PC-9 (cell line): ENCODE results near the gene TMPRSS2. TPM values are rescaled to one million over a fixed set of nuclear protein-coding genes. Genes with fewer than 3 reads are reported as not detected.

Experiments used
- BruUV-seq: library from RNA; stranded (reverse); fragments of 400-500 nt; replicated peaks from 2 replicates; lab custom pipeline; 2021; lab: Mats Ljungman, UMichigan
- CTCF ChIA-PET: fragments of 300-600 bp; sonication (Branson Sonifier 250); formaldehyde crosslinking; loops from one replicate; lab custom pipeline; 2022; ENCODE audit warnings: antibody characterized with exemption; lab: Charles Lee
- POLR2A ChIA-PET: fragments of 300-600 bp; sonication (Branson Sonifier 250); formaldehyde crosslinking; loops from one replicate; lab custom pipeline; 2022; ENCODE audit warnings: antibody characterized with exemption; ENCODE audit not compliant: unreplicated experiment; lab: Charles Lee
- DNase-seq, 2 experiments: peaks; one replicate each; pipeline versions ENCODE4 v3.0.0 to v3.0.0-alpha.2; 2015 to 2022; ENCODE audit warnings: mixed read lengths in 1 of 2
- H2AFZ ChIP-seq: fragments of 200-600 bp; sonication (generic); 2 replicates; pipeline ENCODE4 v1.8.1; 2017; ENCODE audit warnings: antibody characterized with exemption
- H3F3A ChIP-seq: fragments of 200-600 bp; sonication (generic); 2 replicates; pipeline ENCODE4 v1.8.1; 2017; ENCODE audit warnings: antibody characterized with exemption, mild to moderate bottlenecking, low read depth; ENCODE audit not compliant: insufficient read depth
- H3K27ac ChIP-seq: fragments of 200-600 bp; sonication (generic); 2 replicates; pipeline ENCODE4 v1.6.1; 2016; ENCODE audit warnings: mixed run types
- H3K27me3 ChIP-seq: fragments of 200-600 bp; sonication (generic); 2 replicates; pipeline ENCODE4 v1.6.1; 2016; ENCODE audit warnings: low read depth, mixed run types; ENCODE audit not compliant: insufficient read depth
- H3K36me3 ChIP-seq: fragments of 200-600 bp; sonication (generic); 2 replicates; pipeline ENCODE4 v1.6.1; 2016; ENCODE audit warnings: low read depth, mixed run types
- H3K4me1 ChIP-seq: fragments of 200-600 bp; sonication (generic); replicated peaks from 2 replicates; pipeline ENCODE4 v1.6.1; 2016; ENCODE audit warnings: mixed run types; ENCODE audit not compliant: insufficient read depth
- H3K4me2 ChIP-seq: fragments of 200-600 bp; sonication (generic); 2 replicates; pipeline ENCODE4 v1.6.1; 2017; ENCODE audit warnings: mixed run types
- H3K4me3 ChIP-seq: fragments of 200-600 bp; sonication (generic); 2 replicates; pipeline ENCODE4 v1.6.1; 2016; ENCODE audit warnings: mixed run types
- H3K79me2 ChIP-seq: fragments of 200-600 bp; sonication (generic); 2 replicates; pipeline ENCODE4 v1.6.1; 2017; ENCODE audit warnings: low read depth, mixed run types
- H3K9me2 ChIP-seq: fragments of 200-600 bp; sonication (generic); 2 replicates; pipeline ENCODE4 v1.8.1; 2017; ENCODE audit warnings: mild to moderate bottlenecking; ENCODE audit not compliant: insufficient read depth
- H3K9me3 ChIP-seq: fragments of 200-600 bp; sonication (generic); 2 replicates; pipeline ENCODE4 v1.8.1; 2016; ENCODE audit warnings: low read depth; ENCODE audit not compliant: insufficient read depth
- H4K20me1 ChIP-seq: fragments of 200-600 bp; sonication (generic); 2 replicates; pipeline ENCODE4 v1.8.1; 2017; ENCODE audit not compliant: insufficient read depth
- CTCF ChIP-seq: fragments of 200-600 bp; sonication (generic); conservative IDR thresholded peaks from 2 replicates; pipeline ENCODE4 v1.6.1; 2017; ENCODE audit warnings: mixed run types, antibody characterized with exemption, mild to moderate bottlenecking, moderate library complexity
- EZH2 ChIP-seq: fragments of 200-600 bp; sonication (generic); IDR thresholded peaks from 2 replicates; pipeline ENCODE4 v1.8.0; 2017; ENCODE audit warnings: antibody characterized with exemption, low read depth
- intact Hi-C: fragments of 100-400 bp; cut with micrococcal nuclease; formaldehyde crosslinking; loops from one replicate; pipeline ENCODE4 v1.10.0; 2022; ENCODE audit not compliant: unreplicated experiment
- total RNA-seq: library from RNA; stranded (reverse); gene quantifications from 2 replicates; pipeline ENCODE4 v1.2.3, GENCODE V29; 2021

Gene TMPRSS2
- total RNA-seq, 1 experiment from 2014 or later: 0.61 TPM

GRCh38 chr21:41536076-41536826 is 28.3 kb upstream of the TMPRSS2 start:
- Histone ChIP-seq H3K27ac (peak overlapping the region; percentile 70), H3F3A (peaks cover 13% of the 10 kb centered on the region), H3K36me3 (no peaks in the 10 kb centered on the region), H3K4me2 (peak overlapping the region; percentile 83), H3K79me2 (no peaks in the 10 kb centered on the region), H4K20me1 (no peaks in the 10 kb centered on the region), H3K4me3 (peak overlapping the region; percentile 48; the same call in 1 of the 2 replicates), H2AFZ (peak overlapping the region; percentile 72), H3K9me3 (no peaks in the 10 kb centered on the region), H3K27me3 (no peaks in the 10 kb centered on the region), H3K9me2 (no peaks in the 10 kb centered on the region), H3K4me1 (peaks cover 28% of the 10 kb centered on the region)
- peak; percentile 87 to 91 for DNase-seq
- ChIA-PET CTCF (no interaction called here), POLR2A (interaction anchor here (0.7 to 0.9 kb wide), 2 partner anchors 15 to 192 kb away, joined by 3 to 6 read pairs; no protein-coding TSS in a partner anchor)
- BruUV-seq: no TSS peak
- intact Hi-C loops: loop anchor here (1.0 to 5.0 kb wide), 2 partner anchors 47 to 59 kb away; no protein-coding TSS in a partner anchor
- TF ChIP-seq EZH2: no peak
- TF ChIP-seq CTCF: no peak

- Histone ChIP-seq H3K79me2 (no peaks in the 10 kb centered on the region), H3F3A (0 out of 2 replicates have a peak, but pooled peaks cover 3% of the 10 kb centered on the region), H2AFZ (no peak overlapping the region), H4K20me1 (no peaks in the 10 kb centered on the region), H3K27ac (no peak overlapping the region), H3K4me3 (no peak overlapping the region), H3K4me1 (peaks cover 15% of the 10 kb centered on the region), H3K36me3 (no peaks in the 10 kb centered on the region), H3K9me3 (no peaks in the 10 kb centered on the region), H3K9me2 (no peaks in the 10 kb centered on the region), H3K4me2 (peak overlapping the region; percentile 26; the same call in 1 of the 2 replicates), H3K27me3 (no peaks in the 10 kb centered on the region)
- peak in 1 of 2 experiments; percentile 73 for DNase-seq
- BruUV-seq: no TSS peak
- CTCF ChIA-PET: no interaction called here
- POLR2A ChIA-PET: no interaction called here
- intact Hi-C loops: no loop called here
- no peak for TF ChIP-seq CTCF
- TF ChIP-seq EZH2: no peak
Observed at GRCh38 chr21:41530366-41530765, 22.4 kb upstream of the TMPRSS2 start.

- Histone ChIP-seq H3K9me3 (no peaks in the 10 kb centered on the region), H3K4me1 (peaks cover 9% of the 10 kb centered on the region), H3K4me2 (no peak overlapping the region), H3K36me3 (no peaks in the 10 kb centered on the region), H3K4me3 (no peak overlapping the region), H4K20me1 (no peaks in the 10 kb centered on the region), H3K27ac (no peak overlapping the region), H3F3A (0 out of 2 replicates have a peak, but pooled peaks cover 3% of the 10 kb centered on the region), H3K9me2 (no peaks in the 10 kb centered on the region), H2AFZ (no peak overlapping the region), H3K27me3 (no peaks in the 10 kb centered on the region), H3K79me2 (no peaks in the 10 kb centered on the region)
- DNase-seq: no peak
- no TSS peak for BruUV-seq
- ChIA-PET POLR2A (no interaction called here), CTCF (no interaction called here)
- TF ChIP-seq CTCF (no peak), EZH2 (no peak)
- intact Hi-C loops: no loop called here
Observed at GRCh38 chr21:41529769-41530168, 21.8 kb upstream of the TMPRSS2 start.
